ENCODE measurements around the gene APC2.

The APC2 gene

GRCh38 chr19:1440418-1440801 lies 9.5 kb upstream of the APC2 start:
- Histone ChIP-seq H3K9me3 (no peaks in the 10 kb centered on the region), H3K4me3 (no peak overlapping the region), H3K27me3 (peaks cover 0 to 6% of the 10 kb centered on the region in 2 donors), H3K36me3 (peaks cover 35 to 48% (median 38%) of the 10 kb centered on the region in 3 donors), H3K27ac (no peak overlapping the region), H3K4me1 (peaks cover 0 to 34% (median 28%) of the 10 kb centered on the region in 4 donors)
- intact Hi-C loops (cut with DNase I; ENCODE audit: low total_unique reads), result no loop called here
- DNase-seq, result no peak
- no peak for TF ChIP-seq CTCF (IDR thresholded peaks at IDR 0.05)

- Histone ChIP-seq H3K36me3 (peaks cover 35 to 43% (median 35%) of the 10 kb centered on the region in 3 donors), H3K4me1 (peaks cover 0 to 40% (median 35%) of the 10 kb centered on the region in 4 donors), H3K27me3 (peaks cover 1 to 12% of the 10 kb centered on the region in 2 donors), H3K9me3 (no peaks in the 10 kb centered on the region), H3K27ac (no peak overlapping the region), H3K4me3 (no peak overlapping the region)
- intact Hi-C loops (cut with DNase I; ENCODE audit: low total_unique reads), result no loop called here
- DNase-seq, result no peak
- TF ChIP-seq CTCF (IDR thresholded peaks at IDR 0.05), result no peak
Observed at GRCh38 chr19:1441022-1441426, 8.9 kb upstream of the APC2 start.

DNA sequence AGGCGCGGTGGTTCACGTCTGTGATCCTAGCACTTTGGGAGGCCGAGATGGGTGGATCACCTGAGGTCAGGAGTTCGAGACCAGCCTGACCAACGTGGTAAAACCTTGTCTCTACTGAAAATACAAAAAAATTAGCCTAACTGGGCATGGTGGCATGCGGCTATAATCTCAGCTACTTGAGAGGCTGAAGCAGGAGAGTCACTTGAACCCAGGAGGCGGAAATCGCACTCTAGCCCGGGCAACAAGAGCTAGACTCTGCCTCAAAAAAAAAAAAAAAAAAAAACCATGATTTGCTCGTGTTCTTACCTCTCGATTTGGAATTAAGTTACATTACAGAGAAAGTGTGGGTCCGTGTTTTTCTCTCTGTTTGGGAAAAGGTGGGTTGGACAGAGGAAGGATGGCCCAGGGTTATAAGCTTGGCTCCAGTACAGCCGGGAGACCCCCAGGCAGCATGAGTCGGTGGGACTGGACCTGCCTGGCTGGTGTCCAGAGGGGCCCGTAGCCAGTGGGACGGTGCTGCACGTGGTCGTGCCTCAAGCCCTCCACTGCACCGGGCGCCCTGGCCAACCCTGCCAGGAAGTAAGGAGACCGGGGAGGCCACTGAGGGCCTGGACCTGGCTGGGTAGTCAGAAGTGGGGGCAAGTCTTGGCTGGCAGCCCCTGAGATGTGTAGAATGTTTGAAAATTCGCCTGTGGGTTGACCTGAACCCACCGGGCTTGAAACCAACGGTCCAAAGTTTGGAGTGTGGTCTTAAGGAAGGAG lies 8.1 kb upstream of the APC2 start:
- no peaks in the 10 kb centered on the region for H3K9me3 ChIP-seq
- H3K27ac ChIP-seq, result no peak overlapping the region
- no peak for TF ChIP-seq CTCF (IDR thresholded peaks at IDR 0.05)
- no peak for DNase-seq
- H3K4me3 ChIP-seq, result no peak overlapping the region
- H3K4me1 ChIP-seq, result peaks cover 0 to 48% (median 43%) of the 10 kb centered on the region in 4 donors
- peaks cover 10 to 20% of the 10 kb centered on the region in 2 donors for H3K27me3 ChIP-seq
- peaks cover 35 to 43% (median 35%) of the 10 kb centered on the region in 3 donors for H3K36me3 ChIP-seq
- intact Hi-C loops (cut with DNase I; ENCODE audit: low total_unique reads), result no loop called here

DNA sequence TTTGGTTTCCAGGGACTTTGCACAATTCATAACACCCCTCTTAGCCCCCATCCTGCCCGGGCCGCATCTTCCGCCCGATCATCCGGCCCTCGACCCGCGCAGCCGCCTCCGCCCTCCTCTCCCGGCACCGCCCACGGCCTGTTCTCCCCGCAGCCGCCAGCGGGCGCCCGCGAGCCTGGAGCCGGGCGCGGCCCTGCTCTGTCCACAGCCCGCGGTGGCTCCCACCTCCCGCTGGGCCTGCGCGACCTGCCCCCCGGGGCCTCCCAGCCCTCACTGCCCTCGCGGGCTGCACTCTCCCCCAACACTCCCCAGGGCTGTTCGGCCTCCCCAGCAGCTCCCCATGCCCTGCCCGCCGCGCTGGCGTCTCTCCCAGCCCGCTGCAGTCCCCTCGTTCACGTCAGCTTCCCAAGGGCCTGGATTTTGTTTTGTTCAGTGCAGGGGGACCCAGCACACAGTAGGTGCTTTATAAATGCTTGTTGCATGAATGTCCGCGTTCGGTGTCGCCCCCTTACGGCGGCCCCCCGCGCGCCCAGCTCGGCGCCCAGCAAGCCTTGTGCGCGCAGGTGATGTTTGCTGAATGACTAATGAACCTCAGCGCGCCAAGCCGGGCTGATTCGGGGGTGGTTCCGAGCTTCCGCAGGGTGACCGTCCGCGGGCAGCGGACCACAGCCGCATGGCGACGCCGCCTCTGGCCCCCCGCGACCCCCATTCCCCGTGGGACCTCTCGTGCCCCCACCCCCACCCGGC lies 4.6 kb upstream of the APC2 start:
- intact Hi-C loops (cut with DNase I; ENCODE audit: low total_unique reads), result no loop called here
- no peak overlapping the region for H3K27ac ChIP-seq
- peaks cover 26 to 33% (median 26%) of the 10 kb centered on the region in 3 donors for H3K36me3 ChIP-seq
- TF ChIP-seq CTCF (IDR thresholded peaks at IDR 0.05), result peak; percentile 71 to 94
- peak in 1 of 2 donors; percentile 41 for DNase-seq
- H3K27me3 ChIP-seq, result peaks cover 19 to 52% of the 10 kb centered on the region in 2 donors
- H3K4me1 ChIP-seq, result peaks cover 0 to 36% (median 31%) of the 10 kb centered on the region in 4 donors
- peak overlapping the region; percentile 10 to 23 for H3K4me3 ChIP-seq
- no peaks in the 10 kb centered on the region for H3K9me3 ChIP-seq

DNA sequence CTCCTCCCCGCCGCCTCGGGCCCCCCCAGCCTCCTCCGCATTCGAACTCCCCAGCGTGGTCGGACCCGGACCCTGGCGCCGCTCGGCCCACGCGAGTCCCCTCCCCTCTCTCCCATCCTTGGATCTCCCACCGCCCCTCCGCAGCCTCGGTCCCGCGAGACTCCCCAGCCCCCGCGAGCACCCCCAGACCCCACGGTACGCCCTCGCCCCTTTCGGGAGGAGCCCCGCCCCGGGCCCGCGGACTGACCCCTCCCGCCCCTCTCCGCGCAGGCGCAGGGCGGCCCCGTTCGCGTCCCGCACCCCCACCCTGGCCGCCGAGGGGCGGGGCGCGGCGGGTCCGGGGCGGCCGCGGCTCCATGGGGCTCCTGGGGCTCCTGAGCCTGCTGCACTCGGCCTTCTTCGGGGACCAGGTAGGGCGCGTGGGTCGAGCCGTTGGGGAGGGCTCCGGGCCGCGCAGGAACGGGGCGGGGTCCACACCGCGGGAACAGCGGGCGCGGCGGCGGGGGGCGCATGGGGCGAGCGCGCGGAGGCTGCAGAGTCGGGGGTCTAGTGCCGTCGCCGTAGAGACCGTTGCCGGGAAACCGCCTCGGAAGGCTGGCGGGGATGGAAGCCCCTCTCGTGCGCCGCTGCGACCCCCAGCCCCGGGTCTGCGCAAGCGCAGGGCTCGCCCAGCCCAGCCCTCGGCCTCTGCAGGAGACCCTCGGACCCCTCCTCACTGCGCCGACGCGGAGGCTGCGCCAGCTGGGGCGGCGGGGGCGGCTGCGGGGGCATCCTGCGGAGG lies 3.8 kb upstream of the APC2 start:
- Histone ChIP-seq H3K9me3 (no peaks in the 10 kb centered on the region), H3K4me1 (peaks cover 0 to 31% (median 26%) of the 10 kb centered on the region in 4 donors), H3K4me3 (peak overlapping the region in 1 of 2 donors; percentile 23), H3K27me3 (peaks cover 27 to 60% of the 10 kb centered on the region in 2 donors), H3K27ac (no peak overlapping the region), H3K36me3 (peaks cover 18 to 25% (median 19%) of the 10 kb centered on the region in 3 donors)
- no peak for TF ChIP-seq CTCF (IDR thresholded peaks at IDR 0.05)
- DNase-seq, result no peak
- intact Hi-C loops (cut with DNase I; ENCODE audit: low total_unique reads), result no loop called here
